Posterior cingulate gyrus (tissue), 11 donors: ENCODE data around the gene DBX2.
"Not testable (repeated sequence)": the region's sequence is repeated elsewhere in the genome, so short reads cannot be mapped to it uniquely, and the experiment has no call there.

ENCODE experiments used
- DNase-seq, 10 donors: peaks; one replicate each; pipeline versions ENCODE4 v3.0.0 to v3.0.0-alpha.2; 2020 to 2021; ENCODE audit warnings: mixed read lengths in 3 of 10
- intact Hi-C: fragments of 100-400 bp; cut with DNase I; formaldehyde crosslinking; loops from one replicate; pipeline ENCODE4 v1.15.1; 2023

DBX2 gene

DNA sequence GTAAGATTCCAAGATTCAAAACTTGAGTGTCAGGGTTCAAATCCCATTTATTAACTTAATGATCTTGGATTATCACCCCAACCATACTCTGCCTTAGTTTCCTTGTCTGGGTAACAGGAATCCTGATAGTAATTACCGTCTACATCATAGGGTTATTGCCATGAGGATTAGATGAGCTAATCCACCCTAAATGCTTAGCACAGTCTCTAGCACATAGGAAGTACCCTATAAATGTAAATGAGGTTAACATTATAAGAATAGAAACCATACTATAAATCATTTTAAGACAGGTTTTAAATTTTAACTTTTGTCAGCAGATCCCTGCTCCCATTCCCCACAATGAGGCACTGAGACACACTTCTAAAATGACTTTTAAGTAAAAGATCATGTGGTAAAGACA, 36.5 kb downstream of the DBX2 start:
- intact Hi-C loops, result no loop called here
- DNase-seq, result no peak

DNA sequence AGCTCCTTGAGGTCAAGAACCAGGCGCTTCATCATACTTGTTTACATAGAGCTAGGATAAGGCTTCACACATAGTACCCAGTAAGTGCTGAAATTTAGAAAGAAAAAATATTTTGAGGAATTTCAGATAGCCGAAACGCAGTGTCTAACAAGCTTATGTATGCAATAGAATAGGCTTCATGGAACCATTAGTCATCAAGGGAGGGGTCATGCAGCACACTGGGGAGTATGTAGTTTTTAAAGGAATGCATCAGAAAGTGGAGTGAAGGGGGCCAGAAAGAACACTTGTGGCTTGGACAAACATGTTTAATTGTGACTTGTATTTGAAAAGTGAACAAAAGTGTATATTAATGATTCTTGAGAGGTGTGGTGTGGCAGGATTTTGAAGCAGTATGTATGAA, 38.1 kb downstream of the DBX2 start:
- DNase-seq, result no peak
- intact Hi-C loops, result no loop called here

DNA sequence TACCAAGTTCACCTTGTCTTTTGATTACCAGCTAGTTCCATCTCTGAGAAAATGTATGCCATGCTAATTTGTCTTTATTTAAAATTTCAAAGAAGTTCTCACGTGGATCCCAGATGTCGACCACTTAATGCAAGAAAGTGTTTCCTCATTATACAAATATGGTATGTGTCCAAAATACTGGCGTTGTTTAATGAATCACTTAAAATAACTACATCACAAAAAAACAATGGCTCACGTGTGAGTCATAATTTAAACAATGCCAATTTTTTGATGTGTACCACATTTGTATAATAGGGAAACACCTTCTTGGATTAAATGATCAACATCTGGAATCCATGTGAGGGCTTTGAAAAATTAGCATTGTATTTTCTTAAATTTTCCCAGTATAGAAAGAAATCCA, 40.8 kb downstream of the DBX2 start:
- DNase-seq, result no peak
- intact Hi-C loops, result no loop called here

DNA sequence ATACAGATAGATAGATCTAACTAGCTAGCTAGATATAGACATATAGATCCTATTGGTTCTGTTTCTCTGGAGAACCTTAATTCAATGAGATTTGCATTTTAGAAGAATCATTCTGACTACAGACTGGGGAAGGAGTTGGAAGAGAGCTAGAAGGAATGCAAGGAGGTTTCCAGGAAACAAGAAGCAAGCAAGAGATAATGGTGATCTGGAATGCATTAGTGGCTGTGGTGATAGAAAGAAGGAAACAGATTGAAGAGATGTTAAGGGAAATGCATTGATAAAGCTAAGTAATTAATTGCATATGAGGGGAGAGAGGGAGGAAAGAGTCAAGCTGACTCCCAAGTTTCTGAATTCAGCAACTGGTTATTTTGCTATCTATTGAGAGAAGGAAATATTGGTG, 42.7 kb downstream of the DBX2 start:
- no peak for DNase-seq
- intact Hi-C loops, result no loop called here

DNA sequence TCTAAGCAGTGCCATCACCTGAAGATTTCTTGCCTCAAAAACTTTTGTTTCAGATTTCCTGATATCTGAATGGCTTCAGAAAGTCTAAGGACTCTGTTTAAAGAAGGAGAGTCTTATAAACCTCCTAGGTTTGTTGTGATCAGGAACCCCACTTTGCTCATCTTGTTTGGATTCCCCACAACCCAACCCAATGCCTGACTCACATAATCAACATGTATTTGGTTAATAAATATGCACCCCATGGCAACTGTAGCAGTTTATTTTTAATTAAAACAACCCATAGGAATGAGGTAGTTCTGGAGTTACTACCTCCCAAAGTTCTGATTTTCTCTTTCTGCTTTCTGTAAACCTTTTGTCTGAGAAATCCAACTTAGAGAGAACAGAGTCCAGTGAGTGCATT, 51.5 kb downstream of the DBX2 start:
- intact Hi-C loops, result no loop called here
- DNase-seq, result no peak

DNA sequence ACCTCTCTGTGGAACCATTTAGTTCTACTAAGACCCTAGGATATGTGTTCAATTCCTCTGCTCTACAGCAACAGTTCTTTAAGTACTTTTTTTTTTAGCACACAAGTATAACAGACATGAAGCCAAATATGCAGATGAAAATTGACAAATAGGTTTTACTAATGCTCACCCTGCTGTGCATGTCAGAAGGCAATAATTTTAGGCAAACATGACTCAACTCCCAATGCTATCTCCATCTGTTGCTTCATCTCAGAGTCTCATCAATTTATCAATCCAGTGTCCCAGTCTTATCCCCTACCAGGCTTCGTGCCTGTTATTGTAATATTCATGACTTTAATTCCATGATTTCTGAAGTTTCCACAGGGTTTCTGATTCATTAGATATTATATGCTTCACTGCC, 57.7 kb downstream of the DBX2 start:
- no peak for DNase-seq
- intact Hi-C loops, result no loop called here

DNA sequence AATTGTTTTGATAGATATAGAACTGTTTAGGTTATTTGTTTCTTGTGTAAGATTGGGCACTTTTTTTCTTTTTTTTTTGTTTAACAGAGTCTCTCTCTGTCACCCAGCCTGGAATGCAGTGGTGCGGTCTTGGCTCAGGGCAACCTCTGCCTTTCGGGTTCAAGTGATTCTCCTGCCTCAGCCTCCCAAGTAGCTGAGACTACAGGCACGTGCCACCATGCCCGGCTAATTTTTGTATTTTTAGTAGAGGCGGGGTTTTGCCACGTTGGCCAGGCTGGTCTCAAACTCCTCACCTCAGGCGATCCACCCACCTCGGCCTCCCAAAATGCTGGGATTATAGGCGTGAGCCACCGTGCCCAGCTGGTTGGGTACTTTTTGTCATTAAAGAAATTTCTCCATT, 66.0 kb downstream of the DBX2 start:
- DNase-seq, result peak in 2 of 10 donors; percentile 57 to 60
- intact Hi-C loops, result not testable (repeated sequence)

DNA sequence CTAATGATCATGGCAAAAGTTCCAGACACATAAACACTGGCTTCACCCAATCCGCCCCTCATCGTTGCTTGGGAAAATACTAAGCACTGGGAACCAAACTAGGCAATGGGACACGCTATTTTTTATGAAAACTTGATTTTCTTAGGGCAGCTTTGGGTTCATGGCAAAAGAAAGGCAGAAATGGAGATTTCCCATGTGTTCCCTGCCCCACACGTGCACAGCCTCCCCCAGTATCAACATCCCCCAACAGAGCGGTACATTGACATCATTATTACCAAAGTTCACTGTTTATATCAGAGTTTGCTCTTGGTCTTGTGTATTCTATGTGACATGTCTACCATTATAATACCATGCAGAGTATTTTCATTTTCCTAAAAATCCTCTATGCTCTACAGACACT, 71.0 kb downstream of the DBX2 start:
- intact Hi-C loops, result no loop called here
- no peak for DNase-seq

DNA sequence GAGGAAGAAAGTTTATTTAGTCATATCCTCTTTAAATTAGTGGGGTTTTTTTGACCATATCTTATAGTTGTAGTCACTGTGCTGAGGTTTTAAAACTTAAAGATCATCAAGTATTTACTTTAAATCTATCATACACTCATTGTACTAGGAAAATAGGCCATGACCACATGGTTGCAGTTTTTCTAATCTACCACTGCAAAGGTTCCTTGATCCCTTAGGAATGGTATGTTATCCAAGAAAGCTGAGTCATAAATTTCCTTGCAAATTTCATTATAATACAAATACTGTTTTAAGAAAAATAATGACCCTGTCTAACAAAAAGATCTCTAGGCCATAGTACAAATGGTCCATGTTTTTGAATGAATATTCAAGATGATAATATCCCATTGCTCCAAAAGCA, 74.7 kb downstream of the DBX2 start:
- DNase-seq, result no peak
- intact Hi-C loops, result no loop called here

DNA sequence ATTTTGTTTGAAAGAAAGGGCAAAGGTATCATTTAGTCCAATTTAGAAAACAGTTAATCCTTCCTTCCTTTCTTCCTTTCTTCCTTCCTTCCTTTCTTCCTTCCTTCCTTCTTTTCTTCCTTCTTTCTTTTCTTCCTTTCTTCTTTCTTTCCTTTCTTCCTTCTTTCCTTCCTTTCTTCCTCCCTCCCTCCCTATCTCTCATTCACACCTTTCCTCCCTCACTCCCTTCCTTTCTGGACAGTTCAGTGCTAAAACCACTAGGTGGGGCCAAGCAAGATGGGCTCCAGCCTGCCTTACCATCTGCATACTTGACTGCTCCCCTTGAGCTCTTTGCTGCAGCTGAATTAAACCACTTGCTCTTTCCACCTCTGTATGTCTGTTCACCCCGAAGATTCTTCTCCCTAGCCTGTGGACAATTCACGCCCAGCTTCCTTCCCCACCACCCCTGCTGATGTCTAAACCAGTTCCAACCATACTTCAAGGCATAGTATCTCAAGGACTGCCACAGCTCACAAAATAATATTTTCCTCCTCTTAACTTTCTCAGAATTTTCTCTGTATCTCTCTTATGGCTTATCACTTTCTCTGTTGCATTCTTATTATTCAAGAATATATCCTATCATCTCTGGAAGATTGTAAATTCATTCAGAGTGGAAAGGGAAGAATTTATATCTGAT, 78.0 kb downstream of the DBX2 start:
- peak in 1 of 10 donors; percentile 39 for DNase-seq
- intact Hi-C loops, result no loop called here

DNA sequence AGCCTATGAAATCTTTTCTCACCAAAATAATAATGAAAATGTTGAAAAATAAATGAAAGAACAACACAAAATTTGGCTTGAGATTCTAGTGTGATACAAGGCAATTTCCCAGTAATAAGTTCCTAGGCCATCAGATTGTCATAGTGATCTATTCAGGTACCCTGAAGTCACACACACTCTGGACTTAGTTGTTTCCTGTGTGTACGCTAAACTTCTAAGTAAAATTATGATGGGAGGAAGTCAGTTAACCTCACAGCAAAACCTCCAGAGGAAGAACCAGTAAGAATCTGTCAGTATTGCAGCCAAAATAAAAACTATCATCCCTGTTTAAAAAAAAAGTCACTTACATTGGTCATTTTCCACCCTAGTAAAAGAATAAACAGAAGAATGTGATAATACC, 81.9 kb downstream of the DBX2 start:
- intact Hi-C loops, result no loop called here
- no peak for DNase-seq
